Measurements from ENCODE around the gene IP6K1. TPM values are rescaled to one million over a fixed set of nuclear protein-coding genes. Genes with fewer than 3 reads are reported as not detected.
"Not testable (repeated sequence)": the region's sequence is repeated elsewhere in the genome, so short reads cannot be mapped to it uniquely, and the experiment has no call there.

IP6K1 gene
- total RNA-seq, 1 experiment from 2014 or later = 32.2 TPM

DNA sequence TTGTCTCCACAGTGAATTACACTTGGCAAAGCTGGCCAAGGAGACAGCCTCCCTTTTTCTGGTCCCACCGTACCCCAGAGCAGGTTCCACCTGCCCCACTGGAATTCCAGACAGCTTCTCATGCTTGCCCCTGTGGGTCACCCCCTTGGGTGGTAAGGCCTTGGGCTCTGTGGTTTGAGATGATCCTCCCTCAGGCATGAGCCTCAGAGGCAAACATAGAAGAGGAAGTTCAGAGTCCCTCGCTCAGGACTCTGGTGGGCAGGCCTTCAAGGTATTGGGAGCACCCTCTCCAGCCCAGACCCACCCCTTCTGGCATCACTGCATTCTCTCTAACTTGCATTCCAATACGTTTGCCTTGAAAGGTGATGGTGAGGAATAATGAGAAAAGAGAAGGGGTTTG, 45.0 kb upstream of the IP6K1 start (continued):
- TF ChIP-seq, protein P1, sequence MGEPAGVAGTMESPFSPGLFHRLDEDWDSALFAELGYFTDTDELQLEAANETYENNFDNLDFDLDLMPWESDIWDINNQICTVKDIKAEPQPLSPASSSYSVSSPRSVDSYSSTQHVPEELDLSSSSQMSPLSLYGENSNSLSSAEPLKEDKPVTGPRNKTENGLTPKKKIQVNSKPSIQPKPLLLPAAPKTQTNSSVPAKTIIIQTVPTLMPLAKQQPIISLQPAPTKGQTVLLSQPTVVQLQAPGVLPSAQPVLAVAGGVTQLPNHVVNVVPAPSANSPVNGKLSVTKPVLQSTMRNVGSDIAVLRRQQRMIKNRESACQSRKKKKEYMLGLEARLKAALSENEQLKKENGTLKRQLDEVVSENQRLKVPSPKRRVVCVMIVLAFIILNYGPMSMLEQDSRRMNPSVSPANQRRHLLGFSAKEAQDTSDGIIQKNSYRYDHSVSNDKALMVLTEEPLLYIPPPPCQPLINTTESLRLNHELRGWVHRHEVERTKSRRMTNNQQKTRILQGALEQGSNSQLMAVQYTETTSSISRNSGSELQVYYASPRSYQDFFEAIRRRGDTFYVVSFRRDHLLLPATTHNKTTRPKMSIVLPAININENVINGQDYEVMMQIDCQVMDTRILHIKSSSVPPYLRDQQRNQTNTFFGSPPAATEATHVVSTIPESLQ (CRISPR knock-in tag; IDR thresholded peaks at IDR 0.05) = no peak
- TF ChIP-seq ETV6 (CRISPR knock-in tag; IDR thresholded peaks at IDR 0.05) (no peak), TEAD1 (CRISPR knock-in tag; IDR thresholded peaks at IDR 0.05) (no peak)

DNA sequence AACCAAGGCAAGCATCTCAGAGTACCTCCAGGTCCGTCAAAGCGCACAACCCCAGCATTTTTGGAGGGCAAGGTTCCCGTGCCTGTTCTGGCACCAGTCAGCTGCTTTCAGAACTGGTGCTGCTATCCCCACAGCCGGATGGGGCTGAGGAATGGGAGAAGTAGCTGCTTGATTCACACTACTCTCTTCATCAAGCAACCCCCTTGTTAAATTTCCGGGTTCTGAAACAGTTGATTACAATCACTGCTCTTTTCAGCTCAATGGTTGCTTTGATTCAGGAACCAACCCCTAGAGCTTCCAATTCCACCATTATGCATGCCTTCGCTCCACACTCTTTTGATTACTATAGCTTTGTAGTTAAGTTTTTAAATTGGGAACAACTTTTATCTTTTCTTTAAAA, 39.7 kb upstream of the IP6K1 start:
- ATAC-seq (no peak), DNase-seq (ENCODE audit: low spot score) (no peak)
- Mint-ChIP-seq H3K4me3 (no peak overlapping the region), H3K27me3 (ENCODE audit: low read depth) (no peaks in the 10 kb centered on the region), H3K9me3 (no peaks in the 10 kb centered on the region), H3K36me3 (peaks cover 15% of the 10 kb centered on the region), H3K4me1 (no peaks in the 10 kb centered on the region), H3K27ac (no peak overlapping the region)
- TF ChIP-seq ESRRA (CRISPR knock-in tag; IDR thresholded peaks at IDR 0.05; ENCODE audit: borderline replicate concordance) (no peak), MXD4 (CRISPR knock-in tag; IDR thresholded peaks at IDR 0.05; ENCODE audit: borderline replicate concordance) (no peak), TEAD1 (CRISPR knock-in tag; IDR thresholded peaks at IDR 0.05) (no peak), KAT7 (CRISPR knock-in tag; IDR thresholded peaks at IDR 0.05; ENCODE audit: borderline replicate concordance) (no peak)
- TF ChIP-seq, protein P2, sequence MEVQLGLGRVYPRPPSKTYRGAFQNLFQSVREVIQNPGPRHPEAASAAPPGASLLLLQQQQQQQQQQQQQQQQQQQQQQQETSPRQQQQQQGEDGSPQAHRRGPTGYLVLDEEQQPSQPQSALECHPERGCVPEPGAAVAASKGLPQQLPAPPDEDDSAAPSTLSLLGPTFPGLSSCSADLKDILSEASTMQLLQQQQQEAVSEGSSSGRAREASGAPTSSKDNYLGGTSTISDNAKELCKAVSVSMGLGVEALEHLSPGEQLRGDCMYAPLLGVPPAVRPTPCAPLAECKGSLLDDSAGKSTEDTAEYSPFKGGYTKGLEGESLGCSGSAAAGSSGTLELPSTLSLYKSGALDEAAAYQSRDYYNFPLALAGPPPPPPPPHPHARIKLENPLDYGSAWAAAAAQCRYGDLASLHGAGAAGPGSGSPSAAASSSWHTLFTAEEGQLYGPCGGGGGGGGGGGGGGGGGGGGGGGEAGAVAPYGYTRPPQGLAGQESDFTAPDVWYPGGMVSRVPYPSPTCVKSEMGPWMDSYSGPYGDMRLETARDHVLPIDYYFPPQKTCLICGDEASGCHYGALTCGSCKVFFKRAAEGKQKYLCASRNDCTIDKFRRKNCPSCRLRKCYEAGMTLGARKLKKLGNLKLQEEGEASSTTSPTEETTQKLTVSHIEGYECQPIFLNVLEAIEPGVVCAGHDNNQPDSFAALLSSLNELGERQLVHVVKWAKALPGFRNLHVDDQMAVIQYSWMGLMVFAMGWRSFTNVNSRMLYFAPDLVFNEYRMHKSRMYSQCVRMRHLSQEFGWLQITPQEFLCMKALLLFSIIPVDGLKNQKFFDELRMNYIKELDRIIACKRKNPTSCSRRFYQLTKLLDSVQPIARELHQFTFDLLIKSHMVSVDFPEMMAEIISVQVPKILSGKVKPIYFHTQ (CRISPR knock-in tag; IDR thresholded peaks at IDR 0.05) = no peak
- TF ChIP-seq, protein P3, sequence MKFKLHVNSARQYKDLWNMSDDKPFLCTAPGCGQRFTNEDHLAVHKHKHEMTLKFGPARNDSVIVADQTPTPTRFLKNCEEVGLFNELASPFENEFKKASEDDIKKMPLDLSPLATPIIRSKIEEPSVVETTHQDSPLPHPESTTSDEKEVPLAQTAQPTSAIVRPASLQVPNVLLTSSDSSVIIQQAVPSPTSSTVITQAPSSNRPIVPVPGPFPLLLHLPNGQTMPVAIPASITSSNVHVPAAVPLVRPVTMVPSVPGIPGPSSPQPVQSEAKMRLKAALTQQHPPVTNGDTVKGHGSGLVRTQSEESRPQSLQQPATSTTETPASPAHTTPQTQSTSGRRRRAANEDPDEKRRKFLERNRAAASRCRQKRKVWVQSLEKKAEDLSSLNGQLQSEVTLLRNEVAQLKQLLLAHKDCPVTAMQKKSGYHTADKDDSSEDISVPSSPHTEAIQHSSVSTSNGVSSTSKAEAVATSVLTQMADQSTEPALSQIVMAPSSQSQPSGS (CRISPR knock-in tag; IDR thresholded peaks at IDR 0.05; ENCODE audit: borderline replicate concordance, low read depth) = no peak
- ChIA-PET POLR2A (interaction anchor here (0.5 kb wide), 1 partner anchor 200 kb away, joined by 3 read pairs; no protein-coding TSS in a partner anchor), CTCF (interaction anchor here (0.7 to 2.5 kb wide), 9 partner anchors 9 to 125 kb away, joined by 3 to 14 read pairs (median 5); partner anchors contain the start of genes INKA1 and MON1A)

DNA sequence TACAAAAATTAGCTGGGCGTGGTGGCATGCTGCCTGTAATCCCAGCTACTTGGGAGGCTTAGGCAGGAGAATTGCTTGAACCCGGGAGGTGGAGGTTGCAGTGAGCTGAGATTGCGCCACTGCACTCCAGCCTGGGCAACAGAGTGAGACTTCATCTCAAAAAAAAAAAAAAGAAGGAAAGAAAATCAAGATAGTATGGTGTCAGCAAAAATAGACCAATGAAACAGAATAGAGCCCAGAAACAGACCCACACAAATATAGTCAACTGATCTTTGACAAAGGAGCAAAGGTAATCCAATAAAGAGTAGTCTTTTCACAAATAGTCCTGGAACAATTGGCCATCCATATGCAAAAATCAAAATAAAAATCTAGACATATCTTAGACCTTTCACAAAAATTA, 36.8 kb upstream of the IP6K1 start:
- POLR2A ChIA-PET; DNase-seq (ENCODE audit: low spot score); ATAC-seq; H3K4me3 Mint-ChIP-seq; H3K27me3 Mint-ChIP-seq (ENCODE audit: low read depth); H3K9me3 Mint-ChIP-seq; H3K4me1 Mint-ChIP-seq; H3K36me3 Mint-ChIP-seq; H3K27ac Mint-ChIP-seq: not testable (repeated sequence)
- CTCF ChIA-PET = interaction anchor here (0.8 to 1.0 kb wide), 2 partner anchors 20 to 122 kb away, joined by 3 read pairs; partner anchors contain the start of gene INKA1

DNA sequence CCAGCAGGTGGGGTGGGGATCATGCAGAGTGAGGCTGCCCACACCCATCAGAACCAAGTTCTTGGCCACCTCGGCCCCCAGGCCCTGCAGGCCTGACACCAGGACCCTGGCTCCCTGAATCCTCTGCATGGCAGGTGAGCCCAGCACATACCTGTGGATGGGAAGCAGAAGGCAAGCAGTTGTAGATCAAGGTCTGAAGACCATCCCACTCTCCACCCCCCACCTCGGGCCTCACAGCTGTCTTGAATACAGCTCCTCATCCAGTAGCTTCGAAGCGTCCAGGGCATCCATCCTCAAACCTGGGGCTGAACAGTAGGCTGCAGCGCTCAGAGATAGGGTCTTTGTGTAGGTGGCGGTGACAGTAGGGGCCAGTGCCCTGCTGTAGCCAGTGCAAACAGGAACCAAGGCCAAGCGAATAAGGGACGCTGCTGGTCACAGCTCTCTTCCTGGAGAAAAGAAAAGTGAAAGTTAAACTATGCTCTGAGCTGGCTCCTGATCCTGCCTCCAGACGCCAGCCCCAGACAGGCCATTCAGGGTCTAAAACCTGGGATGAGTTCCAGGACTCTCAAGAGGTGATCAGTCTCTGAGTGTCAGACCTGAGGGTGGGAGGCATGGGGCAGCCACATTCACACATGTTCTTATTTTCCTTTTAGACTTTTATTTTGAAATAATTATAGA, 27.3 kb upstream of the IP6K1 start, which contains the start of gene UBA7:
TSS of gene UBA7 (minus strand) at position 457 of the 678 bp plus-strand sequence. CDS start at position 291, 166 bp downstream.
- Mint-ChIP-seq H3K27me3 (ENCODE audit: low read depth) (no peaks in the 10 kb centered on the region), H3K4me3 (no peak within 1 kb of the TSS), H3K27ac (no peak within 1 kb of the TSS), H3K9me3 (no peaks in the 10 kb centered on the region), H3K4me1 (no peaks in the 10 kb centered on the region), H3K36me3 (no peaks in the 10 kb centered on the region)
- no peak for ATAC-seq
- CTCF ChIA-PET = interaction anchor here (1.2 to 2.5 kb wide), 4 partner anchors 10 to 94 kb away, joined by 4 to 12 read pairs (median 6); partner anchors contain the start of genes AMIGO3 and INKA1
- POLR2A ChIA-PET = no interaction called here
- no peak for DNase-seq (ENCODE audit: low spot score)
- TF ChIP-seq, protein P4, sequence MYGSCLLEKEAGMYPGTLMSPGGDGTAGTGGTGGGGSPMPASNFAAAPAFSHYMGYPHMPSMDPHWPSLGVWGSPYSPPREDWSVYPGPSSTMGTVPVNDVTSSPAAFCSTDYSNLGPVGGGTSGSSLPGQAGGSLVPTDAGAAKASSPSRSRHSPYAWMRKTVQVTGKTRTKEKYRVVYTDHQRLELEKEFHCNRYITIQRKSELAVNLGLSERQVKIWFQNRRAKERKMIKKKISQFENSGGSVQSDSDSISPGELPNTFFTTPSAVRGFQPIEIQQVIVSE (CRISPR knock-in tag; IDR thresholded peaks at IDR 0.05; ENCODE audit: borderline replicate concordance) = no peak
- TF ChIP-seq, protein P5, sequence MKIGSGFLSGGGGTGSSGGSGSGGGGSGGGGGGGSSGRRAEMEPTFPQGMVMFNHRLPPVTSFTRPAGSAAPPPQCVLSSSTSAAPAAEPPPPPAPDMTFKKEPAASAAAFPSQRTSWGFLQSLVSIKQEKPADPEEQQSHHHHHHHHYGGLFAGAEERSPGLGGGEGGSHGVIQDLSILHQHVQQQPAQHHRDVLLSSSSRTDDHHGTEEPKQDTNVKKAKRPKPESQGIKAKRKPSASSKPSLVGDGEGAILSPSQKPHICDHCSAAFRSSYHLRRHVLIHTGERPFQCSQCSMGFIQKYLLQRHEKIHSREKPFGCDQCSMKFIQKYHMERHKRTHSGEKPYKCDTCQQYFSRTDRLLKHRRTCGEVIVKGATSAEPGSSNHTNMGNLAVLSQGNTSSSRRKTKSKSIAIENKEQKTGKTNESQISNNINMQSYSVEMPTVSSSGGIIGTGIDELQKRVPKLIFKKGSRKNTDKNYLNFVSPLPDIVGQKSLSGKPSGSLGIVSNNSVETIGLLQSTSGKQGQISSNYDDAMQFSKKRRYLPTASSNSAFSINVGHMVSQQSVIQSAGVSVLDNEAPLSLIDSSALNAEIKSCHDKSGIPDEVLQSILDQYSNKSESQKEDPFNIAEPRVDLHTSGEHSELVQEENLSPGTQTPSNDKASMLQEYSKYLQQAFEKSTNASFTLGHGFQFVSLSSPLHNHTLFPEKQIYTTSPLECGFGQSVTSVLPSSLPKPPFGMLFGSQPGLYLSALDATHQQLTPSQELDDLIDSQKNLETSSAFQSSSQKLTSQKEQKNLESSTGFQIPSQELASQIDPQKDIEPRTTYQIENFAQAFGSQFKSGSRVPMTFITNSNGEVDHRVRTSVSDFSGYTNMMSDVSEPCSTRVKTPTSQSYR (CRISPR knock-in tag; IDR thresholded peaks at IDR 0.05) = no peak
- no peak for TF ChIP-seq ZNF671 (CRISPR knock-in tag; IDR thresholded peaks at IDR 0.05)
- TF ChIP-seq, protein P6, sequence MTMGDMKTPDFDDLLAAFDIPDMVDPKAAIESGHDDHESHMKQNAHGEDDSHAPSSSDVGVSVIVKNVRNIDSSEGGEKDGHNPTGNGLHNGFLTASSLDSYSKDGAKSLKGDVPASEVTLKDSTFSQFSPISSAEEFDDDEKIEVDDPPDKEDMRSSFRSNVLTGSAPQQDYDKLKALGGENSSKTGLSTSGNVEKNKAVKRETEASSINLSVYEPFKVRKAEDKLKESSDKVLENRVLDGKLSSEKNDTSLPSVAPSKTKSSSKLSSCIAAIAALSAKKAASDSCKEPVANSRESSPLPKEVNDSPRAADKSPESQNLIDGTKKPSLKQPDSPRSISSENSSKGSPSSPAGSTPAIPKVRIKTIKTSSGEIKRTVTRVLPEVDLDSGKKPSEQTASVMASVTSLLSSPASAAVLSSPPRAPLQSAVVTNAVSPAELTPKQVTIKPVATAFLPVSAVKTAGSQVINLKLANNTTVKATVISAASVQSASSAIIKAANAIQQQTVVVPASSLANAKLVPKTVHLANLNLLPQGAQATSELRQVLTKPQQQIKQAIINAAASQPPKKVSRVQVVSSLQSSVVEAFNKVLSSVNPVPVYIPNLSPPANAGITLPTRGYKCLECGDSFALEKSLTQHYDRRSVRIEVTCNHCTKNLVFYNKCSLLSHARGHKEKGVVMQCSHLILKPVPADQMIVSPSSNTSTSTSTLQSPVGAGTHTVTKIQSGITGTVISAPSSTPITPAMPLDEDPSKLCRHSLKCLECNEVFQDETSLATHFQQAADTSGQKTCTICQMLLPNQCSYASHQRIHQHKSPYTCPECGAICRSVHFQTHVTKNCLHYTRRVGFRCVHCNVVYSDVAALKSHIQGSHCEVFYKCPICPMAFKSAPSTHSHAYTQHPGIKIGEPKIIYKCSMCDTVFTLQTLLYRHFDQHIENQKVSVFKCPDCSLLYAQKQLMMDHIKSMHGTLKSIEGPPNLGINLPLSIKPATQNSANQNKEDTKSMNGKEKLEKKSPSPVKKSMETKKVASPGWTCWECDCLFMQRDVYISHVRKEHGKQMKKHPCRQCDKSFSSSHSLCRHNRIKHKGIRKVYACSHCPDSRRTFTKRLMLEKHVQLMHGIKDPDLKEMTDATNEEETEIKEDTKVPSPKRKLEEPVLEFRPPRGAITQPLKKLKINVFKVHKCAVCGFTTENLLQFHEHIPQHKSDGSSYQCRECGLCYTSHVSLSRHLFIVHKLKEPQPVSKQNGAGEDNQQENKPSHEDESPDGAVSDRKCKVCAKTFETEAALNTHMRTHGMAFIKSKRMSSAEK (CRISPR knock-in tag; IDR thresholded peaks at IDR 0.05; ENCODE audit: borderline replicate concordance) = no peak
- no peak for TF ChIP-seq ZNF416 (CRISPR knock-in tag; IDR thresholded peaks at IDR 0.05)
